GM19023 (cell line): ENCODE measurements around the gene DCP2.

Experiments used
- ATAC-seq: cut with Tn5 transposase; IDR thresholded peaks from one replicate; pipeline ENCODE4 v1.9.1; 2021; ENCODE audit warnings: mild to moderate bottlenecking, moderate library complexity; ENCODE audit not compliant: unreplicated experiment

DCP2 gene

DNA sequence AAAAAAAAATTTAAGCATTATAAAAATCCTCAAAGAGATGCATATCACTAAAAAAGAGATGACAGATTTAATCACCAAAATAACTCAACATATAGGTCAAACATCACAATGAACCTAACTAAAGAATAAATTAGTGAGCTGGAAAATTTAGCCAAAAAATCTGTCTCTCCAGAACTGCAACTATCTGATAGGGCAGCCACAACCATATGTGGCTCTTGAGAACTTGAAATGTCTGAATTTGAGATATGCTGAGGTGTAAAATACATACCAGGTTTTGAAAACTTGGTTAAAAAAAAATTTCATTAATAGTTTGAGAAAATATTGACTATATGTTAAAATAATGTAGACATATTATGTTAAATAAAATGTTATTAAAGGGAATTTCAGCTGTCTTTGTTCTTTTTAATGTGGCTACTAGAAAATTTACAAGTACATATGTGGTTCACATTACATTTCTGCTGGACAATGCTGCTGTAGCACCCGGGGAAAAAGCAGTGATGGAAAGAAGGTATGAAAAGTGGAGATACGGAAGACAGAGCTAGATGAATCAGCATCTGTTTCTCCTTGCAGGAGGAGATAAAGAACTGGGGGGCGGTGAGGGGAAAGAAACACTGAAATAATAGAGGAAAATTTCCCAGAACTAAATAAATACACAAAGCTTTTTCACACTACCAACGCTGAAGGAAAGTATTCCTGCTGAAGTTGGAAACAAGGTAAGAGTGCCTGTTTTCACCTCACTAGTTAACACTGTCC is 66.1 kb downstream of the DCP2 start:
- no peak for ATAC-seq

DNA sequence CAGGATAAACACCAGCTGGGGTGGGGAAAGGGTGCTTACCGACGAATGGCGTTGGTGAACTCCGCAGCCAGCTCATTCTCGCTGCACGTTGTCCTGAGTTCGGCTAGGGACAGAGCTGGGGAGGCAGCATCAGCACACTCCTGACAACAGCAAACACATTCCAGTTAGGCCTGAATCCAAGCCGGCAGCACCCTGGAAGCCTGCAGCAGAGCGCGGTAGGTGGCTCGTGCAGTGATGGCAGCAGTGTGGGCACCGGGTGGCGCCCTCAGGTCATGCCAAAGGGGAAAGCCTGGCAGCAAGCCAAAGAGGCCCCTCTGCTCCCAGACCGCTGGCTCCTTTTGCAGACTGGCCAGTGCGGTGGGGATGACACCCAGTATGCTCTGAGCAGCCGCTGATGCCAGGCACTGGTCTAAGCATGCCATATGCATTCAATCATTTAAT is 66.9 kb downstream of the DCP2 start:
- no peak for ATAC-seq

DNA sequence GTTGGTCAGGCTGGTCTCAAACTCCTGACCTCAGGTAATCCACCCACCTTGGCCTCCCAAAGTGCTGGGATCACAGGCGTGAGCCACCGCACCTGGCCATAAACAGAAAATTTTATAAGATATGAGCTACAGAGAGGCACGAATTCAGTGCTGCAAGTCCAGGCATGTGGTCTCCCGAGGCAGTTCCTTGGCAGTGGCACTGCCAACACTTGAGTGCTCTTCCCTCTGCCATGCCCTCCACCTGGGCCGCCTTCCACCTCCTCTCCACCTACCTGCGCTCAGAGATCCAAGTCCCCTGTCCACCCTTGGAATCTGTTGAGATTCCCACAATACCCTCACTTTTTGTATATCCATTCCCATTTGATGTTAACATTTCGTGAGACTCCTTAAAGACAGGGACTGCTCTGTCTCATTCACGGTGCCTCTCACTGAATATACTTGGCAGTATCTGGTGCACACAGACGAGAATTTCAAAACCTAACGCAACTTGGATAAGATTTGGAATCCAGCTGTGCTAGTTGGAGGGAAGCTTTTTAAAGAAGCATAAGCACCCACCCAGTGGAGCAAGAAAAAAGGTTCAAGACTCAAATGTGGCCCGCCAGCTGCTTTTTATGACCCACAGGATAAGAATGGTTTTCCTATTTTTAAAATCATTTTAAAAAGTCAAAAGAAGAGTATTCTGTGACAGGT is 68.3 kb downstream of the DCP2 start:
- ATAC-seq = no peak

DNA sequence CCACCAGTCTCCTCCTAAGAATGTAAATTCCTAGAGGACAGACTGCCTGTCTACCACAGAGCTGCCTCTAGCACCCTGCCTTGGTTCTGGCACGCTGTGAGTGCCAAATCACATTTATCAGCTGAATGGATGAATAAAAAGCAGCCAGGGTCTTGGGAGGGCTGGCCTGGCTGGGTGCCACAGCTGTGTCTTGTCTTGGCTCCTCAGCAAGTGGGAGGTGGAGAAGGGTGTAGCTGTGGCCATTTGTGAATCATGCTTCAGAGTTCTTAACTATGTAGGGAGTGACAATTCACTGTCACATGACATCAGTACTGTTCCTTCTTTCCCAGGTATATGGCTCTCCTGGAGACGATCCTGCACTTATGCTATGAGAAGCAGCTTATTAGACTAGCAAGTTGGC is 70.6 kb downstream of the DCP2 start:
- ATAC-seq = no peak

DNA sequence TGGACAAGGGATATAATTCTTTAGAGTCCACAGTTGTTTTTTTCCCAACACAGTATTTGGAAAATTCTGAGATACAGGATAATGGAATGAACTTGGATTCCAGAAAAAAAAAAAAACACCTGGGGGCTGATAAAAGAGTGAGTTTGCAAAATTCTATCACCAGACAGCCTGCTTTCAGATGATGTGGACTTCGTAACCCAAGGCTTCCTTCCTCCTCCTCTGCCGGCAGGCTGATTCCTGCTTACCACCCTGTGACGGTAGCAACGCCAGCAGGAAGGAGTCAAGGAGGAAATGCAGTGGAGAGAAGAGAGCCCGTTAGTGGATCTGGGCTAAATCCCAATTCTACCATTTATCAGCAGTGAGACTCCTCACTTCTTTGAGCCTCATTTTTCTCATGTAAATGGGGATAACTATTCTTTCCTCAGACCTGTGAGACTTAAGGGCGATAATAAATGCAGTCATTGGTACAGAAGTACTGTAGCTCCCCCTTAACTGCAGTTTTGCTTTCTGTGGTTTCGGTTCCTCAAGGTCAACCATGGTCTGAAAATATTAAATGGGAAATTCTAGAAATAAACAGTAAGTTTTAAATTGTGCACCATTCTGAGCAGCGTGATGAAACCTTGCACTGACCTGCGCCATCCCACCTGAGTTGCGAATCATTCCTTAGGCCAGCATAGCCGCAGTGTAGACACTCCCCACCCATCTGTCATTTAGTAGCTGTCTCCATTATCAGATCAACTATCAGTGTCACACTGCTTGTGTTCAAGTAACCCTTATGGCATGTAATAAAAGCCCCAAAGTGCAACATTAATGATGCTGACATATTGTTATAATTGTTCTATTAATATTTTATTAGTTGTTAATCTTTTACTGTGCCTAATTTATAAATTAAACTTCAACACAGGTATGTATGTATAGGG is 71.4 kb downstream of the DCP2 start:
- ATAC-seq = peak; percentile 84

DNA sequence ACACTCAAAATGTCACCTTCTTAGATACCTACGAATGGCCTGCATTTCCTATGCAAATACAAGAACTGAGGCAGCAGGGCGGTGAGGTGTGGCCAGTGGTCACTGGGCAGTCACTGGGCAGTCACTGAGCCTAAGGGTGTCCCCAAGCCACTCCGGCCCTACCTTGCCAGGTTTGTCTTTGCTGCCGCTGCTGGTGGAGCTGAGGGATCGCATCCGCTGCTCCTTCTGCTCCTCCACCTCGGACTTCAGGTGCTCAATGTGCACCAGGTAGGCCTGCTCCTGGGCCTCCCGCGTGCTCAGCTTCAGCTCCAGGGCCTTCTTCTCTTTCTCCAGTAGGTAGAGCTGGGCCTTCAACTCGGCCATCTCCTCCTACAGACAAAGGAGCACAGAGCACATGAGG is 72.3 kb downstream of the DCP2 start:
- no peak for ATAC-seq

DNA sequence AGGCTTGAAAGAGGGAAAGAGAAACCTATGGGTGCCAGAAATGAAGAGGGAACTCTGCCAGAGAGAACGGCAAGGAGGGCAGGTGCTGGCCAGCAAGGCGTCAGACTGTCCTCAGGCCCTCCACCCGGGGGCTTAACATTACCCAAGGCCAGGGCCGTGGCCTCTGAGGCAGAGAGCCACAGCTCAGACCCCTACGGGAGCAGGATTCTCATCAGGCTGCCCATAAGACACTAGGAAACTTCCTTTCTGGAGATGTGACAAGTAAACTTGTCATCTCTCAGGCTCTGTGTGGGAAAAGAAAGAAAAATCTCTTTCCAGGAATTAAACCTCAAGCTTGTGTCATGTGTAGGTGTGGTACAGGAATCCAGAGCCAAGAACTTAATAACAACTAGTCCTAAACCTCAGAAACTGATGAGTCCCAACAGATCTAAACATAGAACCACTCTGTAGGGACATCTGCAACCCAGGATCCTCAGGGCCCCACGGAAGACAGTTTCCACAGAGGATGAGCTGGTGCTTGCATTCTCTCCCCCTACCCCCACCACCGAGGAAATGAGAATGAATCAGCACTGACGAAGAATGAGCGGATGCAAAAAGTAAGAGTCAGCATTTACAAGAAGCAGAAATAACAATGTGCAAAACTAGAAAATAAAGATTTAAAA is 74.3 kb downstream of the DCP2 start:
- no peak for ATAC-seq

DNA sequence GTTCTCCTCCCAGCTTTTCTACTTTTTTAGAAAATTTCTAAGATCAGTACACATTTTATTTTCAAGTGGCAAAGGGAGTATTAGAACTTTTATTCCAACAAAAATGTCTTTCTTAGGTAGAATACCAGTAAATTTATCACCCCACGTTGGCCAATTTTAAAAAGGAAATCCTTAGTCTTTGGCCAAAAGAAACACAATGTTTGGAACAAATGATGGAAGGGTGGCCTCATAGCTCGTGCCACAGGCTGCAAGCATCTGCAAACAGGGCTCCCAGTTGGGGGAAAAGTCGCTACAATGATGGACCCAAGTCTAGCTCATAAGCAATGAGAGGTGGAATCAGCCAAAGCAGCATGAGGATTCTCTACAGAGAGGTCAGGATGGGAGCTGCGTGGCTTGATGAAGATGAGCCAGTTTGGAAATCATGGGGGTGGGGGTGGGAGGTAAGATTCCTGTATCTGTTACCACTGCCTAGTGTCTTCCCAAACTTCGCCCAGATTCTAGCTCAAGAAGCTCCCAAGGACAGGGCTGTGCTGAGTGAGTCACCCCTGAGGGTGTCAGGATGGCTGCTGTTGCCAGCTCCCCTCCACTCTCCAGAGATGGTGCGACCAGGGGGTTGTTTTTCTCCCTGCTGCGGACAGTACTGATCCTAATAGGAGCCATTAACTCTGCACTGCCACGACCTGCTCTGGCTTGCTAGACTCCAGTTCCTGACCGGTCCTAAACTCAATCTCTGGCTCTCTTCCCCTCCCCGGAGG is 75.6 kb downstream of the DCP2 start:
- no peak for ATAC-seq

DNA sequence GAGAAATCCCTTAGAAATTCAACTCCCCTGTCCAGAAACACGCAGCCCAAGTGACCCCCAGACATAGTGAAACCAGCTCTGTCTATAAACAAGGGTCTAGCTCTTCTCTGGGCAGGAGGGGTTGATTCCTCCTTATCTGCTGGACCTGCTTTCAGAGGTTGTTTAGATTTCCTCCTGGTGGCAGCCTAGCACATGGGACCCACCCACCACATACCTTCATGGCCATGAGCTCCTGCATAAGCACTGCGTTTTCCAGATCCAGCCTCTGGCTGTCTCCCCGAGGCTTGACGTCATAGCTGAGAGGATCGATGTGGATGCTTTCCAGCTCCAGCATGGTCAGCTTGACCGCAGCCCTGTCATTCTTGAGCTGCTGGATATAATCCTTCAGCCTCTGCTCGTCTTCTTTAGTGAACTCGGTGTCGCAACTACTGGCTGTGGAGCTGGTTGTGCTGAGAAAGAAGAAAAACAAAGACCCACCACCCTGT is 77.0 kb downstream of the DCP2 start:
- no peak for ATAC-seq

DNA sequence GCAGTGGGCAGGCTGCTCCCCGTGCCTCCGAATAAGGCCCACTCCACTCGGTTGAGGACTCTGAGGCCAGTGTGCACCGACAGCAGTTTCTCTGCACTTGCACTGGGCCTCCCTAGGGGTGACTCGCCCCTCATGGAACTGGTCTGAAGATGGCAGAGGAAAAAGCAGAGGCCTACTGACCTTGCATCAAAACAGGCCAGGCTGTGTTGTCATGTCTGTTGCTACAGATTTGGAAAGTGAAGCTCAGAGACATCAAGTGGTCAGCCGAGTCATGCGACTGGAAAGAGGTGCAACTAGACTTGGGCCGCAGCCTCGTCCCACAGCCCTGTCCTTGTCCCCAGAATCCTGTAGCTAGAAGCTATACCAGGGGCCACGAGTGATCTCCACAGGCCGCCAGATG is 78.3 kb downstream of the DCP2 start:
- no peak for ATAC-seq

DNA sequence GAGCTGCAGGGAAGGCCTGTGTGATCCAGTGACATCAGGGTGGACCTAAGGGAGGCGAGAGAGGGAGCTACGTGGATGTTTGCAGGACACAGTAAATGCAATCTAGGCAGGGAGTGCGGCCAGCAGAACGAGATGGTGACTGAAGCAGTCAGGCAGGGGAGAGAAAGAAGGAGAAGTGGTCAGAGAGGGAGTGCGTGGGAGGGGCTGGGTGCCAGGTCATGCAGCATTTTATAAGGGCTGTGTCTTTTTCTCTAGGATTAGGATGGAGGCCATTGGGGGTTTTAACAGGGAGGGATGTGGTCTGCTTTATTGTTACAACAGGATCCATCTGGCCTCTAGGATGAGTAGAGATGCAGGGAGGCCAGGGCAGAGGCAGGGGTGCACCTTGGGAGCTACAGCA is 80.4 kb downstream of the DCP2 start:
- ATAC-seq = no peak

DNA sequence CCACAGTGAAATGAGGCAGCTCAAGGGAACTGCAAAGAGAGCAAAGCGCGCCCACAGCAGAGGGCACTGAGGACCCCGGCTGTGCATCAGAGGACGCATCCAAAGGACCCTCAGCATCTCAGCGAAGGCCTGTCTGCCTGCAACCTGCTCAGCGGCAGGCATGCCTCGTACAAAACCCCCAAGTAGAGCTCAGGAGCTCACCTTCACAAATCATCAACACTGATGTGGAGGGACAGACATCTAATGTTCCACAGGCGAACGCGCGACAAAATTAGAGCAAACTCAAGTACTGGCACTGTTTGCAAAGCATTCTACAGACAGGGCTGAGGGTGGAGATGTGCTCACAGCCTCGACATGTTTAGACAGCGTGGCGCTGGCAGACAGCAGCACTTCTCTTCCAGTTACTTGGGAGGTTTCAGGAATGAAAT is 81.0 kb downstream of the DCP2 start:
- no peak for ATAC-seq

DNA sequence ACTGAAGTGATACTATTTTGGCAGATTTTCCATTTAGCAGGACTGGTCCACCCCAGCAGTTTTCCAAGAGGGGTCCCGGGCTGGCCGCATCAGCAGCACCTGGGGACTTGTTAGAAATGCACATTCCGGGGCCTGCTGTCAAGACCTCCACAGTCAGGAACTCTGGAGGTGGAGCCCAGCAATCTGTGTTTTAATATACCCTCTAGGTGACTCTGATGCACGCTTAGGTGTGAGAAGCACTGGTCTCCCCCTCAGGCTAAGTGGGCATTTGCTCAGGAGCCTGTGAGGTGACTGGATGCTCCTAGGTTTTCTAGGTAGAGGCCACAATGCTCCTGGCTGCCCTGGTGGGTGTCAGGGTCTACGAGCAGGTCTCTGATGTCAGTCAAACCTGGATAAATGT is 81.7 kb downstream of the DCP2 start:
- no peak for ATAC-seq

DNA sequence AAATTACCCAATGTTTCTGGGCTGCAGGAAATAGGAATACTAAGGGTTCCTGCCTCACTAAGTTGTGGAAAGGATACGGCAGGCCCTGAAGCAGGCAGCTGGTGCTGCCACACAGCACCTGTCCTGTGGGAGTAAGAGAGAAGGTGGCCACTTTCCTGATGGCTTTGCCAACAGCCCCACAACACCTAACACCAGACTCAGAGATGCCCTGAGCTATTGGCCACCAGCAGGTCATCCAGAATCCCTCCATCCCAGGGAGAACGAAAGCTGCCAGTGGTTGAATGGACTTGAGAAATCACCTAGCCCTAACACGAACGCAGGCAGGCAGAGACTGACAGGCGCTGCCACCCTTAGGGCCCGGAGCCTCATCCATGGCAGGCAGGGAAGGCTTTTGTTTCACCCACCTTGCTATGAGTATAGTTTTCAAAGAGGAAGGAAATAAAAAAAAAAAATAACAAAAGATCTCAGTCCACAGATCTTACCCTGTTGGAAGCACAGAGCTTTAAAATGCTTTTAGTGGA is 82.2 kb downstream of the DCP2 start:
- ATAC-seq = no peak

DNA sequence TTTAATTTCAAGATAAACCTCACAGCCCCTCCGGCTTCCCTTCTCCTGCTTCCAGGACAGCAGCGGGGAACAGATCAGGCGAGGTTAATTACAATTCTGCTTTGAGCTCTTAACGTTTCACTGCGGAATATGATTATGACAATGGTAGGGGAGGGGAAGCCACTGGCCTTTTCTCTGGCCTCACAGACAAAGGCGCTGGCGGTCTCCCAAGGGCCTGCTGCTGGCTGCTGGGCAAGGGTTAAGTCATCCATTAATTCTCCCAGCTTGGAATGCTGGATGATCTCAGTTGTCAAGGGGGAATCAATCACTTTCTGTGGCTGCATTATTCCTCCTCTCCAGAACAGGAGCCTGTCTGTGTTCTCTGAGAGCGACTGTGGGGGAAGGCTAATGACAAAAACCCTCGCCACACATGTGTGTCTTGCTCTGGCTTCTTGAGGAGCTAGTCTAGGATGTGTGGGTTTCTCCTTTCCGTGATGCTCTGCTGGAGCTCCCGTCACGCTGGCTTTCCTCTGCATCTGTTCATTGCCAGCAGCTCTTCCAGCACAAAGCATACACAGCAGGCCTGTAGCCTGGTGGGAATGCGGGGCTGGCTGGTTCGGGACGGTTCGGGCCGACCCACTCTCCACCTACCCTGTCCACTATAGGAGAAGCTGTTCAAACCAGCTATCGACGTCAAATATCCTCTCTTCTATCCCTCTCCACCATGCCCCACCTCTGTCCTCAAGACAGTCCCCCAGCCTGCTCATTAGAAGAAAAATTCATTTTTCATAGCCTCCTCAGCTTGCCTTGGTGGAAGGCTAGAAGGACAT is 82.8 kb downstream of the DCP2 start:
- ATAC-seq = no peak

DNA sequence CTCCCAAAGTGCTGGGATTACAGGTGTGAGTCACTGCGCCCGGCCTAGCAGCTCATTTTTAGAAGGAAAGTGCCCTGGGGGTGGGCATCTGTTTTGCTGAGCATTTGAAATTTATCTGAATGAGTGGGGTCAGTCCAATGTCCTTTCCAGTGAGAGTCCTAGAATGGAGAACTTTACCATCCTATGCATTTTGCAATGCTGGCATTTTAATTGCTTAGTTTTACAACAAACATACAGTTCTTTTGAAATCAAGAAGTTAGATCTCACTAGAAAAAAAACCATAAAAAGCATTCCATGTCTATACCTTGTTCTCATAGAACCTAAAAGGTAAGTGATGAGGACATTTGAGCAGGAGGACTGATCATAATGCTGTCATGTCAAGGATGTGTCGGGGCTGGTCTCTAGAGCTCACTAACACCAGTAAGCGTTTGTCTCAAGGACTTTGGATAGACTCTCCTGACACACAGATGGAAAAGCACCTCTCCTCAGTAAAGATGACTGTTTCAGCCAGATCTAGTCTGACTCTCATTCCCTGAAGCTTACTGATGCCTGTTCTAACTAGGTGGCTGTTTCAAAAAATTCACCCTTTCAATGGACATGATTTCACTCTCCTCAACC is 83.9 kb downstream of the DCP2 start:
- ATAC-seq = no peak

DNA sequence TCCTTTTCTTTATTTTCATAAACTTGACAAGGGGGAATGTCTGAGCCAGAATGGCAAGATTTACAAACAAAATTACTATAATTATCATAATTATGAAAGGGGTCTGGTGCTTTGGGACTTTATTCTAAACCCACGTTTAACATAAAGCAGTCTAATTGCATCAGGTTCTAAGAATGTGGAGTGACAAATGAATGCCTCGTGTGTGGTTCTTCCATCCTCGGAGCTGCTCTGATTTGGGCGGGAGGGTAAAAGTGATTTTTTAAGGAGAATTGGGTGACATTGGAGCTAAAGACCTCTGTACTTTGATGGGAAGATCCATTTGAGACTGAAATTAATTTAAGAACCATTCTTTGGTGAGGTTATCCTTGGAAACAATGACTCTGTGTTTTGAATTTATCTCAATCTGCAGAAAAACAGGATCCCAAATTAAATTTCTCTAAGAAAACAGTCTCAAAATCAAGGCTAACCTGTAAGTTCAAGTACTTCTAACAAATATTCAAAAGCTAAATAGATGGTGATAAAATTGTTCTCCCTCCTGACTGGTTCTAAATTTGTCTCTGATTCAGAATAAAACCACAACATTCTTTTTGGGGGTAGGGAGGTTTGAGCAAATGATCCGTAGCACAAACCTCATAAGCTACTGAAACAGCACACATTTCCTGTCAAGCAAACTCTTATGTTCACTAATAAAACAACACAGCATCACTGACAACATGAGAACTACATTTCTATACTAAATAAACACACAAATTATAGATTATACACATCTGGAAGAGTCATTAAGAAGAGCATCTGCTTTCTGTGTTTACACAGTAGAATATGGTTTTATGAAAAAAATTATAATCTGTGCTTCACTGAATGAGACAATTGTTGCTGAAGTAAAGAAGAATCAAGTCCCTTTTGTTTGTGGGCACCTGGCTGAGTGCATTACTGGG is 85.5 kb downstream of the DCP2 start:
- no peak for ATAC-seq
